ENCODE results near the gene ASPSCR1. TPM values are rescaled to one million over a fixed set of nuclear protein-coding genes. Genes with fewer than 3 reads are reported as not detected.

The ASPSCR1 gene
- total and polyA plus RNA-seq, 2 donors, result 18.0 to 28.6 TPM

DNA sequence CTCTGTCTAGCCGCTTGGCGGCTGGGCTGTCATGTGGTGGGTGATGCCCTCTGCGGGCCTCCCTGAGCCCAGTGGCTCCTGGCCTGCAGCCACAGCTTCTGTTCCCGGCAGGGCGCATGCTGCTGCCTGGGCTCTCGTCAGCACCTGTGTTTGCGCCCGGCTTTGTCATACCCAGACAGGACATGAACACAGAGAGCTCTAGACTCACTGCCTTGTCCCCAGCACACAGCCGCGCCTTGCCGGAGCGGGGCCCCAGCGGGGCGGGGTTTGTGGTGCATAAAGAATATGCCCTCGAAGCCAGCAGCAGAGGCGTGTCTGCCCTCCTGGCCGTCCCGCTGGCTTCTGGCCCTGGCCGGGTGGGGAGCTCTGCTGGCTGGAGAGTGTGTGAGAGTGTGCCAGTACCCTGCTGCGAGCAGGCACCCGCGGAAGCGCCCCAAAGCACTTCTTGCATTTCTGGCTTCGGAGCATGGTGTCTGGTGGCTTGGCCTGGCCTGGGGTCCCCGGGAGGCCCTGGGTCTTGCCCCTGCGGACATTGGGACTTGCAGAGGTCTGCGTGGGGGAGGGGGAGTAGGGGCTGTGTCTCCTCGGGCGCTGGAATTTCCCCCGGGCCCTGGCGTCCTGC is 14.4 kb downstream of the ASPSCR1 start:
- DNase-seq (ENCODE audit: extremely low spot score), result no peak
- 21% methylated on average over 31 of the region's 31 CpGs for WGBS
- H3K4me1 ChIP-seq (ENCODE audit: insufficient read depth), result no peaks in the 10 kb centered on the region
- H3K4me3 ChIP-seq (ENCODE audit: low read depth, low read length), result no peak overlapping the region
- H3K27ac ChIP-seq (ENCODE audit: low read depth), result no peak overlapping the region
- peaks cover 3% of the 10 kb centered on the region for H3K36me3 ChIP-seq (ENCODE audit: insufficient read depth)

DNA sequence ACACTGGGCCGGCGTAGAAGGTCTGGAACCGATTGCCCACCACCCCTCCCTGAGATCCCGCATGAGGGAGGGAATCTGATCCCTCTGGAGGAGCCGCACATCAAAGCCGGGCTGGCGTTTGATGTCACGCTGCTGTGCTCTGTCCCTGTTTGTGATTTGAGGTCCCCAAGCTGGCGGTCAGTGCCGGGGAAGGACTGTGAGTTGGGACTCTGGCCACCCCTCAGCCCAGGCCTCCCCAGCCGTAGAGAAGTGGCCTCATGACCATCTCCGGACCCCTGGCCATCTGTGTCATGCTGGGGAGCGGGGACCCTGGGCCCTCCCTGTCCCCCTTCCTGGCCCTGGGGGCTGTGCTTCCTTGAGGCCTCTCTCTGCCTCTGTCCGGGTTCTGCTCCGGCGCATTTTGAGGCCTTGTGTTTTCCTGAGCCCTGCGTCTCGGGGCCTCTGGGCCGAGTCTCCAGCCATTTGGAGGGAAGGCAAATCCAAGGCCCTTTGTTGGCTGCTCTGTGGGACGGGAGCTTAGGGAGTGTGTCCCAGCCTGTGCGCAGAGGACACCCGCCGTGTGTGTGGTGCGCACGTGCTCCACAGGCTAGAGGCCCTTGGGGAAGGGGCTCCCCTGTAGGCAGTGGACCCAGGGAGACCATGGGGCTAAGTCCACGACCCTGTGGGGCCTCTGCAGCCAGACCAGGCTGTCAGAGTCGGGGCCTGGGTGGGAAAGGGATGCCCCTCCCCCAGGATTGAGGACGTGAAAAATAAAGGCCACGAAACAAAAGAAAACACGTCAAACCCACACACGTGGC is 15.1 kb downstream of the ASPSCR1 start:
- Histone ChIP-seq H3K4me3 (ENCODE audit: low read depth, low read length) (no peak overlapping the region), H3K27ac (ENCODE audit: low read depth) (no peak overlapping the region), H3K4me1 (ENCODE audit: insufficient read depth) (no peaks in the 10 kb centered on the region), H3K36me3 (ENCODE audit: insufficient read depth) (peaks cover 2% of the 10 kb centered on the region)
- WGBS, result 79% methylated on average over 31 of the region's 31 CpGs
- no peak for DNase-seq (ENCODE audit: extremely low spot score)

DNA sequence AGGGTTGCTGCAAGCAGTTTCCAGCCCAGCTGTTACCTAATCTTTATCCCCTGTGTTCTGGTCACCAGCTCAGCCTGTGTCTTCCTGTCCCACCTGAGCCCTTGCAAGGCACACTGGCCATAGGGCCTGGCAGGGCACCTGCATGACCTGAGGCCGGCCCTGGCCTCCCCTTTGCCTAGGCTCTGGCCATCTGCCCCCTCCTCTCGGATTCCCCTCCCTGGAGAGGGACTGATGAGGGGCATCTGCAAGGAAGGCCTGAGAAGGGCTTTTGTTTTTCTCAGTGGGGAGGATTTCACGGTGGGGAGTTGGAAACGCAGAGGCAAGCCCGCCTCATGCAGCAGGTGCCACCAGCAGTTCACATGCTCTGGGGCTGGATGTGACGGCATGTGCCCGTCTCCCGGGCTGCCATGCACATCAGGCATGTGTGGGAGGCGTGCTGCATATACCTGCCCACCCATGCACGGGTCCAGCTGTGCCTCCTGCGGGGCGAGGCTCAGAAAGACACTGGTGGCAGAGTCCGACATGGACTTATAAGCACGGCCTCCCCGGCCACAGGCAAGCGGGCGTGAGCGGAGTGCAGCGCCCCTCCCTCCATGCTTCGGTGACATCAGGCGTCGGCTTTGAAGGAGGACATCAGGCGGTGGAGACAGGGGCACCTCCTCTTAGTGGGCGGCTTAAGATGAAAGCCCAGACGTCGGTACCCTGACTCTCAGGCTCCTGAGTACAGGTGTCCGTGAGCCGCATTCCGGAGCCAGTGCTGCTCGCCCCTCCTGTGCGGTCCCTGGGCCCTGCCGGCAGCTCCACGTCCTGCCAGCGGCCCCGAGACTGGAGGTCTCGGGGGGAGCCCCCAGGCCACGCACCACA is 16.5 kb downstream of the ASPSCR1 start:
- Histone ChIP-seq H3K36me3 (ENCODE audit: insufficient read depth) (peaks cover 2% of the 10 kb centered on the region), H3K4me3 (ENCODE audit: low read depth, low read length) (no peak overlapping the region), H3K4me1 (ENCODE audit: insufficient read depth) (no peaks in the 10 kb centered on the region), H3K27ac (ENCODE audit: low read depth) (no peak overlapping the region)
- no peak for DNase-seq (ENCODE audit: extremely low spot score)
- 94% methylated on average over 37 of the region's 37 CpGs for WGBS

DNA sequence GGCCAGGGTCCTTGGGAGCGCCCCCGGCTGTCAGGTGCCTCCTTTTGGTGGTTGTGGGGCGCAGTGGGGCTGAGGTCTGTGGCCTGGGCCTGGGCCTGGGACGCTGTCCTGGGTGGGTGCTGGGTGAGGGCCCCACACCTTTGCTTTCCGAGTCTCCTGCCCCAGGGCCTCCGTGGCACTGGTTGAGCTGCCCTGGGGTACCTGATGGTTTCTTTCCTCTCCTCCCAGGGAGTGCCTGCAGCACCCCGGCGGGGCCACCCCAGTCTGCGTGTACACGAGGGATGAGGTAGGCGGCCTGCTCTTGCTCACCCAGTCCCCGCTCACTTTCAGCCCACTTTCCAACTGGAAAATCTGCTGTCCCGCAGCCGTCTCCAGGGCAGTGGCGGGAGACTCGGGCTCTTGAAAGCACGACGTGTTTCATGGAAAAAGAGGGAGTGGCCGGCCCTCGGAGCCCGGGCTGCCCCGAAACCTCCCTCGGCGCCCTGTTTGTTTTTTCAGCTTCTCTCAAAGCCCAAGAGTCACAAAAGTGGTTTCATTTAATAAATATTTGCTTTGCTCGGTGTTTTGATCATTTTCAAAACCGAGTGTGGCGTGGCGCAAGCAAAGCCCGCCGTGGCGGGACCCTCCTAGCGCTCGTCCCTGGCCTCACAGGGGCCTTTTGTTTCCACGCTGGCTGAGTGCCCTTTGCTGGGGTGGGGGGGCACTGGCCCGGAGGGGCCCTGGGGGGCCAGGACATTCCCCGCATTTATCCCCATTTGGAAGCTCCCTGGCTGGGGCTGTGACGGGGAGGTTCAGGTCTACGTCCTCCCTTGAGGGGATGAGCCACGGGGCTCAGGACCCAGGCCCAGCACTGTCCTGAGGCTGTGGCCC is 17.4 kb downstream of the ASPSCR1 start:
- Histone ChIP-seq H3K4me3 (ENCODE audit: low read depth, low read length) (no peak overlapping the region), H3K36me3 (ENCODE audit: insufficient read depth) (peaks cover 2% of the 10 kb centered on the region), H3K4me1 (ENCODE audit: insufficient read depth) (no peaks in the 10 kb centered on the region), H3K27ac (ENCODE audit: low read depth) (peak overlapping the region; percentile 49)
- WGBS, result 84% methylated on average over 39 of the region's 39 CpGs
- DNase-seq (ENCODE audit: extremely low spot score), result no peak

DNA sequence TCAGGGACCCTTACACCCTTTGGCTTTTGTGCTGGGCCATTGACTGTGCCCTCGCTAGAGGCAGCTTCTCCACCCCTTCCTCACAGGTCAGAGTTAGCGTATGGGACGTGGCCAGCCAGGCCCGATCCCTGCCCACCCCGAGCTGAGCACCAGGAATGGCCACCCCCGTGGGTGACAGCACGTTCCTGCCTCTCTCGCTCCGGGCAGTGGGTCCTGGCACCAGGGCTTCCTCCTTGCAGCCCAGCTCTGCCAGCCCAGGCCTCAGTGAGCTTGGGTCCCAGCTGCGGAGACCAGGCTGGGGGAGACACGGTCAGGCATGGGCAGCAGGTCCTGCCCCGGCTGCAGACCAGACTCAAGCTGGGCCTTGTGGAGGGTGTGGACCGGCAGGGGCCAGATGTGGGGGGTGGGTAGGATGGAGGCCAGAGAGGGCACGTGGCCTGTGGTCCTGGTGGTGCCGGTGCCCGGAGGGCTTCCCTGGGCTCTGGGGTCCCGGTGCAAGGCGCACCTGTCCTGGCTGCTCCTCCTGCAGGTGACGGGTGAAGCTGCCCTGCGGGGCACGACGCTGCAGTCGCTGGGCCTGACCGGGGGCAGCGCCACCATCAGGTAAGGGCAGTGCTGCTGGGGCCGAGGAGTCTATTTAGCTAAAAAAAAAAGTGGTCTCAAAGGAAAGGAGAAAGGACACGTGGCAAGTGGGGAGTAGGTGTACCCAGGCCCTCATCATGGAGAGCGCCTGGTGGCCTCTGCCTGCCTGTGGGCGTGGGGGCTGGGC is 18.2 kb downstream of the ASPSCR1 start:
- Histone ChIP-seq H3K4me3 (ENCODE audit: low read depth, low read length) (no peak overlapping the region), H3K4me1 (ENCODE audit: insufficient read depth) (no peaks in the 10 kb centered on the region), H3K27ac (ENCODE audit: low read depth) (peak overlapping the region; percentile 49), H3K36me3 (ENCODE audit: insufficient read depth) (peaks cover 2% of the 10 kb centered on the region)
- no peak for DNase-seq (ENCODE audit: extremely low spot score)
- 93% methylated on average over 29 of the region's 29 CpGs for WGBS

DNA sequence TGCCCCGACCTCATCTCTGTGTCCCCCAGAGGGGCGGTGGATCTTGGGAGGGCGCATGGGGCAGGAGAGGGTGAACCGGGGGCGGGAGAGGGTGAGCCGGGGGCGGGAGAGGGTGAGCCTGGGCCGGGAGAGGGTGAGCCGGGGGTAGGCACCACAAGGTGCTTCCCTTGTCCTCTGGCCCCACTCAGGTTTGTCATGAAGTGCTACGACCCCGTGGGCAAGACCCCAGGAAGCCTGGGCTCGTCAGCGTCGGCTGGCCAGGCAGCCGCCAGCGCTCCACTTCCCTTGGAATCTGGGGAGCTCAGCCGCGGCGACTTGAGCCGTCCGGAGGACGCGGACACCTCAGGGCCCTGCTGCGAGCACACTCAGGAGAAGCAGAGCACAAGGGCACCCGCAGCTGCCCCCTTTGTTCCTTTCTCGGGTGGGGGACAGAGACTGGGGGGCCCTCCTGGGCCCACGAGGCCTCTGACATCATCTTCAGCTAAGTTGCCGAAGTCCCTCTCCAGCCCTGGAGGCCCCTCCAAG is 18.9 kb downstream of the ASPSCR1 start:
- WGBS, result 92% methylated on average over 28 of the region's 28 CpGs
- Histone ChIP-seq H3K4me3 (ENCODE audit: low read depth, low read length) (no peak overlapping the region), H3K36me3 (ENCODE audit: insufficient read depth) (peaks cover 2% of the 10 kb centered on the region), H3K27ac (ENCODE audit: low read depth) (no peak overlapping the region), H3K4me1 (ENCODE audit: insufficient read depth) (no peaks in the 10 kb centered on the region)
- DNase-seq (ENCODE audit: extremely low spot score), result no peak

DNA sequence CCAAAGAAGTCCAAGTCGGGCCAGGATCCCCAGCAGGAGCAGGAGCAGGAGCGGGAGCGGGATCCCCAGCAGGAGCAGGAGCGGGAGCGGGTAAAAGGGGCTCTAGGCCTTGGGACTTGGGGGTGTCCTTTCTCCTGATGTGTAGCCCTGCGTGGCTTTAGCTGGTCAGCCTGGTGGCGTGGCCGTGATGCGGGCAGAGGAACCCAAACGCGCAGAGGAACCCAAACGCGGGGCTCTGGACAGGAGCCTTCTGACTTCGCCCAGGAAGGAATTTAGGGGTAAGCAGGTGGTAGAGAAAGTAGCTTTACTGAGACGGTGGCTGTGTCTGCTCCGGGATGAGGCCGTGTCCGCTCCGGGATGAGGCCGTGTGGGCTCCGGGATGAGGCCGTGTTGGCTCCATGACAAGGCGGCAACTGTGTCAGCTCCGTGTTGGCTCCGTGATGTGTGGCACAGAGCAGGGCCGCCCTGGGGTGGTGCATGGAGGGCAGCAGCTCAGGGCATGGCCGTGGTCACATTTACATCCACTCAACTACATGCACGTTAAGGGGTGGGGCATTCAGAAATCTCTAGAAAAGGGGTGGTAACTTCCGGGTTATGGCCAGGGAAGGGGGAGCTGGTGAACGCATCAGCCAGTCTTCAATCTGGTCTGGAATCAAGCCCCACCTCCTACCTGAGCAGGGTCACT is 19.5 kb downstream of the ASPSCR1 start:
- Histone ChIP-seq H3K36me3 (ENCODE audit: insufficient read depth) (peaks cover 2% of the 10 kb centered on the region), H3K4me1 (ENCODE audit: insufficient read depth) (no peaks in the 10 kb centered on the region), H3K27ac (ENCODE audit: low read depth) (no peak overlapping the region), H3K4me3 (ENCODE audit: low read depth, low read length) (no peak overlapping the region)
- DNase-seq (ENCODE audit: extremely low spot score), result no peak
- 95% methylated on average over 30 of the region's 30 CpGs for WGBS

DNA sequence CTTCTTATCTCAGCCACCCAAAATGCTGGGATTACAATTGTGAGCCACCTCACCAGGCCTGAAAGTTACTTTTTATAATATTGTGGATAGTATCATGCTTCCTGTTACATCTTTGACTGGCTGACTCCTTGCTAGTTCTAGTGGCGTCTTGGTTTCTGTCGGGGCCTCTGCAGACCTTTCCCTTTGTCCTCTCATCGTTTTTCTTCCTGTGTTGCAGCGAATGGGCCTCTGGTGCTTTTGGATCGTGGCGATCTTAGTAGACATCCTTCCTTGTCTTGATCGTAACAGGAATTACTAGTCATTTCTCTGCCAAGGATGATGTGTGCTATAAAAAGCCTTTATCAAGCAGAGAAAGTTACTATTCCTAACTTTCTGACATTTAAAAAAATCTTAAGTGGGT is 20.8 kb downstream of the ASPSCR1 start:
- no peak overlapping the region for H3K4me3 ChIP-seq (ENCODE audit: low read depth, low read length)
- H3K36me3 ChIP-seq (ENCODE audit: insufficient read depth), result peaks cover 2% of the 10 kb centered on the region
- H3K4me1 ChIP-seq (ENCODE audit: insufficient read depth), result no peaks in the 10 kb centered on the region
- 82% methylated on average over 7 of the region's 7 CpGs for WGBS
- no peak overlapping the region for H3K27ac ChIP-seq (ENCODE audit: low read depth)
- no peak for DNase-seq (ENCODE audit: extremely low spot score)

DNA sequence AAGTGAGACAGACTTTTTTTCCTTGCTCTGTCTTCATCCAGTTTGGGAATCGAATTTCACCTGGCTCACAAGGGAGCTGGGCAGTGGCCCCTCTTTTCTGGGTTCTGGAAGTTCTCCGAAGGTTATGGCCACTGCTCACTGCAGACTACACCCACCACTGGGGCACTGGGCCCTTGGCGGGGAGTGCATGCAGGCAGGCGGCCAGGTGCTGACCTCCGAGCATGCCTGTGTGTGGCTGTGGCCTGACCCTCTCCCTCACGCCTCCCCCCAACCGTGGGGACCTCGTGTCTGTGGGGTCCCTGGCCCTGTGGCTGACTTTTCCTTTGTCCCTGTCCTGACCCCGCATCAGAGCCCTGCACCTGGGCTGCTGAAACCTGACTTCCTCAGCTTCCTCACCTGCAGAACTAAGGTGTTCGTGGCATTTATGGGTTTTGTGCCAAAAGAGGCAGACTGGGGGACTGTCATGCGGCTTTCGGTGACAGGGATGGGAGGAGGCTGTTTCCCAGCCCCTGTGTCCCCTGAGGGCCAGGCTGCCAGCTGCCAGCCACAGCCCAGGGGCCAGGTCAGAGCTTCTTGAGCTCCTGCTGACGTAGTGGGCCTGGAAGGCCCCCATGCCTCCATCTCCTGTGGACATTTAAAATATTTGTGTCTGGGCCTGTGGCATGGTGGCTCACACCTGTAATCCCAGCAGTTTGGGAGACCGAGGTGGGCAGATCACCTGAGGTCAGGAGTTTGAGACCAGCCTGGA is 21.4 kb downstream of the ASPSCR1 start:
- Histone ChIP-seq H3K36me3 (ENCODE audit: insufficient read depth) (peaks cover 2% of the 10 kb centered on the region), H3K4me3 (ENCODE audit: low read depth, low read length) (no peak overlapping the region), H3K27ac (ENCODE audit: low read depth) (no peak overlapping the region), H3K4me1 (ENCODE audit: insufficient read depth) (no peaks in the 10 kb centered on the region)
- no peak for DNase-seq (ENCODE audit: extremely low spot score)
- 89% methylated on average over 14 of the region's 14 CpGs for WGBS

DNA sequence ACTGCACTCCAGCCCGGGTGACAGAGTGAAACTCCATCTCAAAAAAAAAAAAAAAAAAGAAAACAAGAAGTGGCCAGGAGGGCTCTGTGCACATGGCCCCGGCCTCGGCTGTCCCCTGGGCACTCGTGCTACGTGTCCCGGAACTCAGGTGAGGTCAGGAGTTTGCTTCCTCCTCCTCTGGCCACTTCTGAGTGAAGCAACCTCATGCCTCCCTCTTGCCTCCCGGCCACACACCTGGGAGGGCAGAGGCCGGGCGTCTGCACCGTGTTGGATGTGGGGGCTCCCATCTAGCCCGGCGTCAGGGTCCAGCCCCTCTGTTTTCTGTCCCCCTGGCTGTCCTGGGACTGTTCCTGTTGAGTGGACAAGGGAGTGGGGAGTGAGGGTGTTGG is 22.2 kb downstream of the ASPSCR1 start:
- Histone ChIP-seq H3K4me1 (ENCODE audit: insufficient read depth) (no peaks in the 10 kb centered on the region), H3K4me3 (ENCODE audit: low read depth, low read length) (no peak overlapping the region), H3K36me3 (ENCODE audit: insufficient read depth) (peaks cover 2% of the 10 kb centered on the region), H3K27ac (ENCODE audit: low read depth) (no peak overlapping the region)
- no peak for DNase-seq (ENCODE audit: extremely low spot score)
- WGBS, result 94% methylated on average over 12 of the region's 12 CpGs

DNA sequence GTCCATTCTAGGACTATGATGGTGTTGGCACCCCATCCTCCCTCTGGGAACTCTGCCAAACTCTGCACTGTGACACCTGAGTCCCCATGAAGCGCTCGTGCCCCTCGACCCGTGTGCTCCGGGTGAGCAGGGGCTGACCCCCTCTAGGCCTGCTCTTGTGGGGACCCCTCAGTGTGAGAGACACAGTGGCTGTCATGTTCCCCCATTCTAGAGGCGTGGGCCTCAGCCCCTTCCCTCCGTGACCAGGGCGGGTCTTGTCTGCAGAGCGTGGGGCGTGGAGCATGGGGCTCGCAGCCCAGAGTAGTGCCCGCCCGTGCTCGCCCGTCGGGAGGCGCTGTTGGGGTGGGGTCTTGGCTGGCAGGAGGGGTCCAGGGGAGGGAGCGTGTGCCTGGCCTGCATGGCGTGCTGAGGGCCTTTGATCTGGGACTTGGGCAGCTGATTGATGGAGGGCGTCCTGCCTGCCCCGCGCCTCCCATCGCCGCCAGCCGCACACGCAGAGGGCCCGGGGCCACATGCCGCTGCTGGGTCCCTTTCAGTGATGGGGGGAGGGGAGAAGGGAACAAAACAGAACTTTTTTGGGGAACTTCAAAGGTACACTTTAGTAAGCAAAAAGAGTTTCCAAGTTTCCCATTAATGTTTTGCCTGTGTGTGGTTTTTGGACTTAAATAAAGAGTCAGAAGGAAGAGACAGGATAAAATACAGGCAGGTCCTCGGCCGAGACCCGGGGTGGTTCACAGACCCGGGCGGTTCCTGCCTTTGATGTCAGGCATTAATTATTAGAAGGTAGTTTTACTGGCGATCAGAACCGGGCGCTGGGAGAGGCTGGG is 22.8 kb downstream of the ASPSCR1 start:
- Histone ChIP-seq H3K4me3 (ENCODE audit: low read depth, low read length) (no peak overlapping the region), H3K27ac (ENCODE audit: low read depth) (no peak overlapping the region), H3K4me1 (ENCODE audit: insufficient read depth) (no peaks in the 10 kb centered on the region), H3K36me3 (ENCODE audit: insufficient read depth) (peaks cover 2% of the 10 kb centered on the region)
- no peak for DNase-seq (ENCODE audit: extremely low spot score)
- WGBS, result 84% methylated on average over 36 of the region's 36 CpGs

Measured in urinary bladder (tissue), 4 donors.